GM18870 (cell line): ENCODE results near the gene MESP1.

Experiments
- ATAC-seq: cut with Tn5 transposase; IDR thresholded peaks from one replicate; pipeline ENCODE4 v1.9.1; 2021; ENCODE audit warnings: moderate library complexity; ENCODE audit not compliant: unreplicated experiment

MESP1 gene

GRCh38 chr15:89781891-89782618 is 31.0 kb upstream of the MESP1 start:
- no peak for ATAC-seq

DNA sequence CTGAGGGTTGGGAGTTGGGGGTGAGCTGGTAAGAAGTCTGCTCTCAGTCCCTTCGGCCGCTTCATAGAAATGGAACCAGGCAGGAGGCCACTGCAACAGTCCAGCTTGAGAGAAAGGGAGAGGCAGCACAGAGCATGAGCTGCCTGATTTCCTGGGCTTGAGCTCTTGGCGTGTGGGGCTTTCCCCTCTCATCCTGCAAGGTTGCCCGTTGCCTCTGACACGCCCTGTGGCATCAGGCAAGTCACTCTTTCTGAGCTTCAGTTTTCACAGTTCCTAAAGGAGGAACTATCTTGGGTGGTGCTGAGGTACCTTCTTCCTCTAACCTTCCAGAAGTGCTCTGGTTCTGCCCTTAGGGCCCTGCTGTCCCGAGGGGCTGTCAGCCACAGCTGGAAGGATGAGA is 30.0 kb upstream of the MESP1 start:
- no peak for ATAC-seq

DNA sequence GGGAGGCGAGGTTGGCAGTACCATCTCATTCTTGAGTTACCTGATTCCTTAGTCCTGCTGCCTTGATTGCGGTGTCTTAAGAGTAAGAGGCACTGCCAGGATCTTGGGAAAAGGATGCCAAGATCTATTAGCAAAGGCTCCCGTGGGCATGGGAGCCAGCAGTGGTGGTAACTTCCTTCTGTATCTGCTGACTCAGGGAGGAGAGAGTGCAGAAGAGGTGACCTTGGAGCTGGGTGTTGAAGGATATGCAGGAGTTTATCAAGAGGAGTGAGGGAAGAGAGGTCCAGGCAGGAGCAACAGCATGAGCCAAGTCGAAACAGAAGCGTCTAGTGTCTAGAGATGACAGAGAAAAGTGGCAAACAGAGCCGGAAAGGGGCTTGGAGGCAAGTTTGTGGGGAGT is 29.6 kb upstream of the MESP1 start:
- no peak for ATAC-seq

- no peak for ATAC-seq
Observed at GRCh38 chr15:89778861-89779260, 27.8 kb upstream of the MESP1 start.

GRCh38 chr15:89777782-89778380 is 26.8 kb upstream of the MESP1 start:
- no peak for ATAC-seq

- no peak for ATAC-seq
Observed at GRCh38 chr15:89777073-89777751, 26.2 kb upstream of the MESP1 start.

DNA sequence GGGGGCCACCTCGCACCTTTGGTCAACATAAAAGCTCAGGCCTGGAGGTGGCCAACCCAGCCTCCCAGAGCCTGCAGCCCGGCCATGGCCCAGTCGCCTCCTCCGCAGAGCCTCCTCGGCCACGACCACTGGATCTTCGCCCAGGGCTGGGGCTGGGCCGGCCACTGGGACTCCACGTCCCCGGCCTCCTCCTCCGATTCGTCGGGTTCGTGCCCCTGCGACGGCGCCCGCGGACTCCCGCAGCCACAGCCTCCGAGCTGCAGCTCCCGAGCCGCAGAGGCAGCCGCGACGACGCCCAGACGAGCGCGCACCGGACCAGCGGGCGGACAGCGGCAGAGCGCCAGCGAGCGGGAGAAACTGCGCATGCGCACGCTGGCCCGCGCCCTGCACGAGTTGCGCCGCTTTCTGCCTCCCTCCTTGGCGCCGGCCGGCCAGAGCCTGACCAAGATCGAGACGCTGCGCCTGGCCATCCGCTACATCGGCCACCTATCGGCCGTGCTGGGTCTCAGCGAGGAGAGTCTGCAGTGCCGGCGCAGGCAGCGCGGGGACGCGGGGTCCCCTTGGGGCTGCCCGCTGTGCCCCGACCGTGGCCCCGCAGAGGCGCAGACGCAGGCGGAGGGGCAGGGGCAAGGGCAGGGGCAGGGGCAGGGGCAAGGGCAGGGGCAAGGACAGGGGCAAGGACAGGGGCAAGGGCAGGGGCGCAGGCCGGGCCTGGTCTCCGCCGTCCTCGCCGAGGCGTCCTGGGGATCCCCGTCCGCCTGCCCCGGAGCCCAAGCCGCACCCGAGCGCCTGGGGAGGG is 25.4 kb upstream of the MESP1 start, which contains the start of gene MESP2:
TSS of gene MESP2 (plus strand) at position 59 of the 799 bp plus-strand sequence. CDS start at position 85, 26 bp downstream.
- ATAC-seq, result no peak

DNA sequence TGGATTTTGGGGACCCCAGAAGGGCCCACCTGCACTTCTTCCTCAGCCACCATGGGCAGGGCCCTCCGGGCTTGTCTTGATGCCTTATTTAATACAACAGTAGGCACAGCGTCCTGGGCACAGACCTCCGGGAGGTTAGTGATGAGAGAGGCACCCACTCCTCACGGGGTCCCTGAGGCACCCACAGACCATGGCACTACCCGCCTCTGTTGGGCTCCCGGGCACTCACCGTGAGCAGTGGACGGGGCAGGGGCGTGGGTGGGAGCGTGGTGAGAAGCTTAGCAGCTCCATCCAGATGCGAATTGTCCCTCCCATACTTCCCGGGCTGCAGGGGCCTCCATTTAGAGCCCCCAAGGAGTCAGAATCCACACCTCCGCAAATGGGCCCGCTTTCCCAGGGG is 24.8 kb upstream of the MESP1 start:
- ATAC-seq, result no peak

GRCh38 chr15:89774492-89774891 is 23.4 kb upstream of the MESP1 start:
- ATAC-seq, result no peak

- no peak for ATAC-seq
Observed at GRCh38 chr15:89772932-89773583, 22.0 kb upstream of the MESP1 start.

DNA sequence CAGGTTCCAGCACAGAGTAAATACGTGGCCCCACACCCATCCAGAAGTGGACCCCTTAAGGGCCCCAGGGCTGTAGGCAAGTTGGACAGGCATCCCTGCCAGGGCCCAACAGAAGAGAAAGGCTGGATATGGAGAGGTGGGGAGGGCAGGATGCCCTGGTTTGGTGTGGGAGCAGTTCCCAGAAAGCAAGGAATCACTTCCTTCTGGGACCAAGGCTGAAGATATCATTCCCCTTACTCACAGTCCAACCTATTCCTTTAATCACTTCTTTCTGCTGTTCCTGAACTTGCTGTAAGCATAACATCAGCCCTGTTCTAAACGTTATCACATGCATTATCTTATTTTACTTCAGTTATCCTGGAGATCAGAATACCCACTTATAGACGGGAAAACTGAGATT is 19.0 kb upstream of the MESP1 start:
- no peak for ATAC-seq

GRCh38 chr15:89769366-89769765 is 18.3 kb upstream of the MESP1 start:
- no peak for ATAC-seq

DNA sequence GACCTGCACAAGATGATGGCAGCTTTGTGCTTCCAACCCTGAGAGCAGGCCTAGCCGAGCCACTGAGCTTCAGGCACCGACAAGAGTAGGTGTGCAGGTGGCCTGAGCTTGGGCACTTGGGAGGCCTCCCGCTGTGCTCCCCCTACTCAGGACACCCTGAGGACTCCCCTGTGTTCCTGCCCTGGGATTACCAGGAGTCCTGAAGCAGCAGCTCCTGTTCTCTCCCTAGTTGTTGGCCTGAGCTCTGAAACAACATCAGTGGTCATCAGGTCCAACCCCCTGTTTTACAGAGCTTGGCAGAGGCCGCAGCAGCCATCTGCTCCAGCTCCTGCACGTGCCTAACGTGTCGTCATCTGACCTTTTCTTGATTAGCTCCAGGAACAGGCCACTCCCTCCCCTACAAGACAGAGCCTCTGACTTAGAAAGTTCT is 17.0 kb upstream of the MESP1 start:
- no peak for ATAC-seq

- no peak for ATAC-seq
Observed at GRCh38 chr15:89767411-89767915, 16.4 kb upstream of the MESP1 start.

DNA sequence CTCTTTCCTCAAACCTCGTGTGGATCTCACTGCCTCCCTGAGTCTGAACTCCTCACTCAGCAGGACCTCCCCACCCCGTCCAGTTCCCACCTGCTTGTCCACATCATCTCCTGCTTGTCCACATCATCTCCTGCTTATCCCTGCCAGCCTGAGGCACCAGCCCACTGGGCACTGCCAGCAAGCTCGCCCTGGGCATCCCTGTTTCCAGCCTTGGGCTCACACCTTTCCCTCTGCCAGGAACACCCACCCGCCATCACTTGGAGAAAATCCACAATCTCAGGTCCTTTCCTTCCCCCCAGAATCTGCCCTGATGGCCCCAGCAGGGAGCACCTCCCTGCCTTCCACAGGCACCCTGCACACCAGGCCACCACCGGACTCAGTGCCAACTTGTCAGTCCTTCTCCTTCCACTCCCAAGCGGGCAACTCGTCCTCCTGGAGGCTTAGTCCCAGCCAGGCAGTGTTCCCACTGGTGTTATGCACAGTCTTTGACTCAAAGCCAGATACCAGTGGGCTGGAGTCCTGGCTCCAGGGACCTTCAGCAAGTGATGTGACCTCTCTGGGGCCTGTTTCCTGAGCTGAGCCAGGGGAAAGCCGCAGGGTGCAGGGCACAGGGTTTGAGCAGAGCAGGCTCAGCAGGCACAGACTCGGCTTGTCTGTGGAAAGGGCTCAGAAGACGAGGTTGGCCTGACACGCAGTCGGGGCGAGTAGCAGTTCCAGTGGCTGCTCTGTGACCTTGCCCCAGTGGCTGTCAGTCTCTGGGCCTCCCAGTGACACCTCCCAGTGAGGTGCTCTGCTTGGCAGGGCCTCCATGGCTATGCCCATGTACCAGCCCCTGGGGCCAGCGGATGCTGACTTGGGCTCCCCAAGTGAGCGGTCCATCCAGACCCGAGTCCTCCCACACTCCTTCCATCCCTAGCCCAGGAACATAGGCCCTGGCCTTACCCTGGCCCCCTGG is 15.6 kb upstream of the MESP1 start:
- ATAC-seq, result no peak

DNA sequence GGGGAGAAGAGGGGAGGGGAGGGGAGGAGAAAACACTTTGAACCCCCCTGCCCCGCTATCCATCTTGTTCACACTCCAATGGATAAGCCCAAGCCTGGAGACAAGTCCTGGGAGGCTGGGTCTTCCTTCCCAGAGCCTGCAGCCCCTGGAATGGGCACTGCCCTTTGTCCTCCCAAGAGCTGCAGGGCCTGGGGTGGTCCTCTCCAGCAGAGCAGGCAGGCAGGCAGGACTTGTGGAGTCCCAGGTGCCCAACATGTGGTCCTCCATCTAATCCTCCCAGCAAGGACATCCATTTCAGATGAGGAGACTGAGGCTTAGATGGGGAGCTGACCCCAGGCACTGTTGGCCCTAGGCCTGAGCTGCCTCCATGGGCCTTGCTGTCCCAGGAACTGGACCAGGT is 14.6 kb upstream of the MESP1 start:
- ATAC-seq, result no peak

- no peak for ATAC-seq
Observed at GRCh38 chr15:89761929-89762328, 10.9 kb upstream of the MESP1 start.

- ATAC-seq, result no peak
Observed at GRCh38 chr15:89761009-89761831, 10.2 kb upstream of the MESP1 start.
